GM19099 (cell line): ENCODE results near the gene LZTFL1.

Experiments used
- POLR2A ChIP-seq: IDR thresholded peaks from 3 replicates; pipeline ENCODE4 v1.6.1; 2011; ENCODE audit warnings: low read depth; ENCODE audit not compliant: insufficient read length; ENCODE audit errors: extremely low read depth

Gene LZTFL1

GRCh38 chr3:45841420-45841756, 531 bp downstream of the LZTFL1 start:
- TF ChIP-seq POLR2A, result no peak

- TF ChIP-seq POLR2A, result no peak
Measured at GRCh38 chr3:45838466-45838865, 3.5 kb downstream of the LZTFL1 start.

DNA sequence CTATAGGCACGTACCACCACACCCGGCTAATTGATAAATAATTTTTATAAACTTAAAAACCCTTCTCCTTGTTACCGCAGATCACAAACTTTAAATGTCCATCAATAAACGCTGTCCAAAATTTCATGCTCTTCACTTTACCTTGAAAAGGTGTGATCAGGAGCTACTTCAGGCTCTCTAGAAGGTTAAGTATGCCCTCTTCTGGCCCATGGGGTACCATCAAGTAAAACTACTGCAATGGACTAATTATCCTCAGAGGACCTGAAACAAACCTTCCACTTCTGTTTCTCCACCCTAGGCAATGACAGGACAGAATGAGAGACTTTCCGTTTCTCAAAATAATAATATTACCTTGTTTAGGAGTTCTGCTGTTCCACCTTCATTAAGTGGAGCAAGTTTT, 9.2 kb downstream of the LZTFL1 start:
- TF ChIP-seq POLR2A, result no peak

DNA sequence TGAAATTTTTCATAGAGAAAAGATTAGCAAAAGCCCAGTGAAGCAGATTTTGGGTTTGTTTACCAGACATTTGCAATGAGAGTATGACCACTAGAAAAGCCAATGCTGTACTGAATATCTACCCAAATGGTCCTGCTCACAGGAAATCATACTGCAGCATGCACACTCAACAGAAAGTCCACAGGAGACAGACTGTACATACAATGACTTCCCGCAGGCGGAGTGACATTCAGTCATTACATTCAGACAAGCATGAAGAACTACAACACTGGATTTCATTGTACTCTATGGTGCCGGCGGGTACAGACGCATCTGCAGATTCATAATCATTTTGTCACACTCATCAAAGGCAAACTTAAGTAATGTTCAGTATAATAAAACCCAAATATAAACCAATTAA, 11.8 kb downstream of the LZTFL1 start:
- TF ChIP-seq POLR2A, result no peak

DNA sequence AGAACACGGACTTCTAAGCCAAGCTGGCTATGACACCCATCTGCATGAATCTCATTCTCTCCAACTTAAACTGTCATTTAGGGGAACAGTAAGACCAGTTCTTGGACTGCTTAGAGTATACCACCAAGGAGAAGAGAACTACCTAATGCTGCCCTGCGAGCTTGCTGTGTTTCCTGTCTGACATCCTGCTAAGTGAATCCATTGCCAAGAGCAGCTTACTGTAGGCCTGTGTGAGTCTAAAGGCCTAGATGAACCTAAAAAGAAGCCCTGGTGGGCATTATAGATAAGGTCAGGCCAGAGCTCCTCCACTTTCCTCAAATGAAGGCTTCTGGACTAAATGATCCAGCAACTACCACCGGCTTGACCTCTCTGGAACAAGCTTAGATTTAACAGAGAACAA, 15.0 kb downstream of the LZTFL1 start:
- no peak for TF ChIP-seq POLR2A

GRCh38 chr3:45826321-45826720, 15.6 kb downstream of the LZTFL1 start:
- no peak for TF ChIP-seq POLR2A

GRCh38 chr3:45821127-45821526, 20.8 kb downstream of the LZTFL1 start:
- TF ChIP-seq POLR2A, result no peak

GRCh38 chr3:45819543-45819942, 22.4 kb downstream of the LZTFL1 start:
- TF ChIP-seq POLR2A, result no peak

DNA sequence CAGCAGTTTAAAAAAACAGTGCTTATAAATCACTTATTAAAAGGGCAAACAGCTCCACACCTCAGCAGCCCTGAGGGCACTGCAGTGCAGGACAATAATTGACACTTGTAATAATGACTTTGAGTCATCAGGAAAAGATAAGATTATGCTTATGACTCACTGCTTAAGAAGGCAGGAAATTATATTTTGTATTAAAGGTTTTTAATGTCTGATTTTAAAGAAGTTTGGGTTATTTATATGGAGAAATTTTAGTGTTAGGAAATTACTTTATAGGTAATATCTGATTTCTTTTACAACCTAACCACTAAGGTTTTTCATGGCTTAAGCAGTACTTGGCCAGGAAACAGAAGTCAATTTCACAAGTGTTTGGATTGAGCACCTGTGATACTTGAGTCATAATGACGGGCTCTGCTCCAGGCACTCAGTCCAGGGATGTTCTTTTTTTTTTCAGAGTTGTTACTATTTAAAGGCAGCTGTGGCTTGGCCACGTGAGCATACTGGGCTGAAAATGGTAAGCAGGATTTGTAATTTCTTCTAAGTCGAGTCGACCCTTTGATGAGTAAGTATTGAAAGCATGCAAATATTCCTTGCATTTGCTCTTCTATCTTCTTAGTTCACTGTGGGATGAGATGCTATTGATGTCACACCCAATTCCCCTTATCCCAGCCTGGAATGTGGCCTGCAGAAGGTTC, 23.9 kb downstream of the LZTFL1 start:
- no peak for TF ChIP-seq POLR2A

DNA sequence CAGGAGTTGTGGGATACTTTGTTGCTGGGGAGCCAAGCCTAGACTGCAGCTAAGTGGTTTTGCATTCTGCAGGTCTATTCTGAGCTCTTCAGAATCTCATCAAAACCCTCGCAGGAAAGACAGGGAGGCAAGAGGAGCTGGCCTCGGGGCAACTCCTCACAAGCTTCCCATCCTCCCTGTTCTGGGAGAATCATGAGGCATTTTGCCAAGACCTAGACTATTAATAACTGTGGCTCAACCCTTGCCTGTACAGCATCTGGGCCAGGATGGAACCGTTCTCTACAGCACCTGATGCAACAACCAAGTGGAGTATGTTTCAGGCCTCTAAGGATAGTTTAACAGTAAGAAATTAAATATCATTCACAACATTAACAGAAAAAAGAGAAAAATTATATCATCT, 25.4 kb downstream of the LZTFL1 start:
- no peak for TF ChIP-seq POLR2A

DNA sequence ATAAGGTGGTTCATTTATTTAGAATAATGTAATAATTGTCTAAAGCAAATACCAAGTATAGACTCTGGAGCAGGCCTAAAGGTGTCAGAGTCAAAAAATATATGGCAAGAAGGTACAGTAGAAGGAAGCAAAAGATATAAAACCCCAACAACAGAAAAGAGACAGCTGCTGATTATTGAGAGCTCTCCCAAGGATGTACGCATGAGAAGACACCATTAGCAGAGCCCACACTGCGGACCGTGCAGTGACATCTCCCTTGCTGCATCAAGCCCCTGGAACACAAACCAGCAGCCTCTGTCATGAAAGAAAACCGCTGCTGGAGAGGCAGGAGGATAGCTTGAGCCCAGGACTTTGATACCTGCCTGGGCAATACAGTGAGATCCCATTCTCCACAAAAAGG, 27.6 kb downstream of the LZTFL1 start:
- TF ChIP-seq POLR2A, result no peak

- TF ChIP-seq POLR2A, result no peak
Measured at GRCh38 chr3:45807681-45808540, 34.0 kb downstream of the LZTFL1 start.

DNA sequence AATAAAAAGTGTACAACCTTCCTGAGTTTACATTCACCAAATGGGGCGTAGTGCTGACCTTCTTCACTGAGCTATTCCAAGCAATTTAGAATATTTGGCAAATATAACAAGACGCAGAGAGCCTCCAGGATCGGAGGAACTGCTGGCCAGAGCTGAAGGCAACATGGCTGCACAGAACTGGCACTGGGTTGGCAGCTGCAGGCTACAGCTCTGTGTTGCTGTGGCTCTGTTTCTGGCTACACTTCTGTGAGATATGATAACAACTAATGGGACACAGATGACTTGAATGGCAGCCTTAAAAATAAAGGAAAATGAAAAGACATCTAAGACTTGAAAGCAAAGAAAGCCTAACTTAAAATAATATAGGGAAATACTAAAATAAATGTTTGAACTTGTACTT, 34.8 kb downstream of the LZTFL1 start:
- TF ChIP-seq POLR2A, result no peak

- no peak for TF ChIP-seq POLR2A
Measured at GRCh38 chr3:45806072-45806471, 35.8 kb downstream of the LZTFL1 start.

DNA sequence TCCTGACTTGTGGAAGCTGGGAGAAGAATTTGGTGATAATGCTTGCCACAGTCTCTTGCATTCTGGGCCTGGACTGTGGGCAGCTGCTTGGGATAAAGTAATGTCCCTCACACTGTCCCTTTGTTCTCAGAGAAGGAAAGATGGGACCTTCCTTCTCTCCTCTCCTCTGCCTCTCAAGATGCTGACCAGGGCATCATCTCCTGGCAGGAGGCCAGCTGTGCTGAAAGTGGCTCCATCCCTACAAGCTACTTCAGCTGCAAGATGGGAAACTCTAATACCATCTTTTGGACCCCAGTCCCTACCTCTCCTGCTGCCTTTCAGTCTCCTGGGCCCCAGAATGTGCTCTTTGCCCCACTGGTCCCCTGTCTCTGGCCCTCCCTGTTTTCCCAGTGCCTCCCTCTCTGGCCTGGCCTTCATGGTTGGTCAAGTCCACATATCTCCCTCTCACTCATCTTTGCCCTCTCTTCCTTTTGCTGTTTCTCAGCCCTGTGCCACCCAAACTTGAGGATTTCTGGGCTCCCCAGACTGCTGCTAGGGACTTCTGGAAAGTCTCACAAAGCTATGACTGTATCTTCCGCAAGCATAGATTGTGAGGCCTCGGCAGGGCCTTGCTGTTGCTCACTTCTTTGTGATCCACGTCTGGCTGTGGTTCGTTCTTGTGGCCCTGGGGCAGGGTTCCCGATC, 38.5 kb downstream of the LZTFL1 start:
- TF ChIP-seq POLR2A, result no peak

- TF ChIP-seq POLR2A, result no peak
Measured at GRCh38 chr3:45802146-45802545, 39.8 kb downstream of the LZTFL1 start.
